ENCODE results near the gene RFNG. TPM values are rescaled to one million over a fixed set of nuclear protein-coding genes. Genes with fewer than 3 reads are reported as not detected.

The RFNG gene
- total and polyA plus RNA-seq, 4 donors: 29.1 to 38.2 (median 36.1) TPM

DNA sequence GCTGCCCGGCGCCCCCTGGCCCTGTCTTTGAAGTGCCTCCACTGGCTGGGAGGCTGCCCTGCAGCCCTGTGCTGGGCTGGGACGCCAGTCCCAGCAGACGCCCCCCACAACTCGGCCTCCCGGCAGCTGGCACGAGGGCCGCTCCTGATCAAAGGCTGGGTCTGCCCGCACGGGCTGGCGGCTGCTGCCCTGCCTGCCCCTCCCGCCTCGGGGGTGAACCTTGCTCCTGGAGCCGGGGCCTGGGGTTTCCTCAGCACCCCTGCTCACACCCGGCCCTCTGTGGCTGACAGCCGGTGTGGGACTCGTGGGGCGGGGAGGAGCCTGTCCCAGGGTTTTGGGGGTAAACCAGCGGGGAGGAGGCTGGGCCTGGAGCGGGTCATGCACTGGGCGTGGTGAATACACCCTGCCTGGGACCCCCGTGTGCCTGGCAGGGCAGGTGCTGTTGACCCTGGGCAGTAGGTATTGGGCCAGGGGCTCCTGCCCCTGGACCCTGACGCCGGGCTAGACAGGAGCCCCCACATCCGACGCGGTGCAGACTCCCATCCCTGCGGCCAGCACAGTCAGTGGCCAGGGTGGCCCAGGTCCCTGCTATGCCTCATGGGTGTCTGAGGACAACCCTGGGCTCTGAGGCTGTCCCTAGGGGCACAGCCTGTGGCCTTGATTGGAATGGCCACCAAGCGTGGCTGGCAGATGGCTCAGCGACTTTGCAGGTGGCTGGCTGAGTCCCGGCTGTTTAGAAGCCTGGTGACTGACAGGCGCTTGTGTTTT is 50.6 kb downstream of the RFNG start:
- DNase-seq (peak in 2 of 3 donors; percentile 56), ATAC-seq (ENCODE audit: insufficient read depth, low FRiP score) (no peak)
- H3K27ac ChIP-seq (ENCODE audit: low read depth in 1 of 2, low read length in 1 of 2): no peak overlapping the region
- WGBS, 2 donors: 85 to 88% methylated on average over 30 to 32 of the region's 32 CpGs
- TF ChIP-seq, protein P1, sequence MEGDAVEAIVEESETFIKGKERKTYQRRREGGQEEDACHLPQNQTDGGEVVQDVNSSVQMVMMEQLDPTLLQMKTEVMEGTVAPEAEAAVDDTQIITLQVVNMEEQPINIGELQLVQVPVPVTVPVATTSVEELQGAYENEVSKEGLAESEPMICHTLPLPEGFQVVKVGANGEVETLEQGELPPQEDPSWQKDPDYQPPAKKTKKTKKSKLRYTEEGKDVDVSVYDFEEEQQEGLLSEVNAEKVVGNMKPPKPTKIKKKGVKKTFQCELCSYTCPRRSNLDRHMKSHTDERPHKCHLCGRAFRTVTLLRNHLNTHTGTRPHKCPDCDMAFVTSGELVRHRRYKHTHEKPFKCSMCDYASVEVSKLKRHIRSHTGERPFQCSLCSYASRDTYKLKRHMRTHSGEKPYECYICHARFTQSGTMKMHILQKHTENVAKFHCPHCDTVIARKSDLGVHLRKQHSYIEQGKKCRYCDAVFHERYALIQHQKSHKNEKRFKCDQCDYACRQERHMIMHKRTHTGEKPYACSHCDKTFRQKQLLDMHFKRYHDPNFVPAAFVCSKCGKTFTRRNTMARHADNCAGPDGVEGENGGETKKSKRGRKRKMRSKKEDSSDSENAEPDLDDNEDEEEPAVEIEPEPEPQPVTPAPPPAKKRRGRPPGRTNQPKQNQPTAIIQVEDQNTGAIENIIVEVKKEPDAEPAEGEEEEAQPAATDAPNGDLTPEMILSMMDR (IDR thresholded peaks at IDR 0.05; ENCODE audit: control extremely low read depth, extremely low read depth): no peak
- H3K4me1 ChIP-seq (ENCODE audit: control insufficient read depth in 5 of 5, insufficient read depth in 5 of 5, low read length in 5 of 5): peaks cover 0 to 34% (median 8%) of the 10 kb centered on the region in 5 donors
- peaks cover 0 to 13% (median 0%) of the 10 kb centered on the region in 4 donors for H3K36me3 ChIP-seq (ENCODE audit: control insufficient read depth in 4 of 4, insufficient read depth in 4 of 4, low read length in 4 of 4)
- H3K9me3 ChIP-seq (ENCODE audit: control insufficient read depth in 4 of 4, insufficient read depth in 3 of 4, low read length in 3 of 4): no peaks in the 10 kb centered on the region
- no peaks in the 10 kb centered on the region for H3K27me3 ChIP-seq (ENCODE audit: control insufficient read depth in 3 of 3, insufficient read depth in 3 of 3, low read length in 2 of 3)
- H3K9ac ChIP-seq (ENCODE audit: insufficient read depth in 1 of 2, low read length in 2 of 2): no peak overlapping the region
- H3K4me3 ChIP-seq: no peak overlapping the region

DNA sequence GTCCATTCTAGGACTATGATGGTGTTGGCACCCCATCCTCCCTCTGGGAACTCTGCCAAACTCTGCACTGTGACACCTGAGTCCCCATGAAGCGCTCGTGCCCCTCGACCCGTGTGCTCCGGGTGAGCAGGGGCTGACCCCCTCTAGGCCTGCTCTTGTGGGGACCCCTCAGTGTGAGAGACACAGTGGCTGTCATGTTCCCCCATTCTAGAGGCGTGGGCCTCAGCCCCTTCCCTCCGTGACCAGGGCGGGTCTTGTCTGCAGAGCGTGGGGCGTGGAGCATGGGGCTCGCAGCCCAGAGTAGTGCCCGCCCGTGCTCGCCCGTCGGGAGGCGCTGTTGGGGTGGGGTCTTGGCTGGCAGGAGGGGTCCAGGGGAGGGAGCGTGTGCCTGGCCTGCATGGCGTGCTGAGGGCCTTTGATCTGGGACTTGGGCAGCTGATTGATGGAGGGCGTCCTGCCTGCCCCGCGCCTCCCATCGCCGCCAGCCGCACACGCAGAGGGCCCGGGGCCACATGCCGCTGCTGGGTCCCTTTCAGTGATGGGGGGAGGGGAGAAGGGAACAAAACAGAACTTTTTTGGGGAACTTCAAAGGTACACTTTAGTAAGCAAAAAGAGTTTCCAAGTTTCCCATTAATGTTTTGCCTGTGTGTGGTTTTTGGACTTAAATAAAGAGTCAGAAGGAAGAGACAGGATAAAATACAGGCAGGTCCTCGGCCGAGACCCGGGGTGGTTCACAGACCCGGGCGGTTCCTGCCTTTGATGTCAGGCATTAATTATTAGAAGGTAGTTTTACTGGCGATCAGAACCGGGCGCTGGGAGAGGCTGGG is 51.4 kb downstream of the RFNG start:
- WGBS, 2 donors: 78 to 90% methylated on average over 36 of the region's 36 CpGs
- H3K27ac ChIP-seq (ENCODE audit: low read depth in 1 of 2, low read length in 1 of 2): peak overlapping the region in 1 of 2 donors; percentile 36
- no peak overlapping the region for H3K4me3 ChIP-seq
- H3K9me3 ChIP-seq (ENCODE audit: control insufficient read depth in 4 of 4, insufficient read depth in 3 of 4, low read length in 3 of 4): no peaks in the 10 kb centered on the region
- H3K36me3 ChIP-seq (ENCODE audit: control insufficient read depth in 4 of 4, insufficient read depth in 4 of 4, low read length in 4 of 4): peaks cover 0 to 17% (median 1%) of the 10 kb centered on the region in 4 donors
- DNase-seq (peak in 2 of 3 donors; percentile 55 to 62), ATAC-seq (ENCODE audit: insufficient read depth, low FRiP score) (no peak)
- H3K4me1 ChIP-seq (ENCODE audit: control insufficient read depth in 5 of 5, insufficient read depth in 5 of 5, low read length in 5 of 5): peaks cover 0 to 37% (median 8%) of the 10 kb centered on the region in 5 donors
- H3K27me3 ChIP-seq (ENCODE audit: control insufficient read depth in 3 of 3, insufficient read depth in 3 of 3, low read length in 2 of 3): no peaks in the 10 kb centered on the region
- no peak overlapping the region for H3K9ac ChIP-seq (ENCODE audit: insufficient read depth in 1 of 2, low read length in 2 of 2)
- TF ChIP-seq, protein P1 (IDR thresholded peaks at IDR 0.05; ENCODE audit: control extremely low read depth, extremely low read depth): no peak

DNA sequence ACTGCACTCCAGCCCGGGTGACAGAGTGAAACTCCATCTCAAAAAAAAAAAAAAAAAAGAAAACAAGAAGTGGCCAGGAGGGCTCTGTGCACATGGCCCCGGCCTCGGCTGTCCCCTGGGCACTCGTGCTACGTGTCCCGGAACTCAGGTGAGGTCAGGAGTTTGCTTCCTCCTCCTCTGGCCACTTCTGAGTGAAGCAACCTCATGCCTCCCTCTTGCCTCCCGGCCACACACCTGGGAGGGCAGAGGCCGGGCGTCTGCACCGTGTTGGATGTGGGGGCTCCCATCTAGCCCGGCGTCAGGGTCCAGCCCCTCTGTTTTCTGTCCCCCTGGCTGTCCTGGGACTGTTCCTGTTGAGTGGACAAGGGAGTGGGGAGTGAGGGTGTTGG is 52.0 kb downstream of the RFNG start:
- TF ChIP-seq, protein P1 (IDR thresholded peaks at IDR 0.05; ENCODE audit: control extremely low read depth, extremely low read depth): no peak
- H3K27me3 ChIP-seq (ENCODE audit: control insufficient read depth in 3 of 3, insufficient read depth in 3 of 3, low read length in 2 of 3): no peaks in the 10 kb centered on the region
- no peak overlapping the region for H3K9ac ChIP-seq (ENCODE audit: insufficient read depth in 1 of 2, low read length in 2 of 2)
- peak overlapping the region in 1 of 2 donors; percentile 36 for H3K27ac ChIP-seq (ENCODE audit: low read depth in 1 of 2, low read length in 1 of 2)
- peak; percentile 59 for ATAC-seq (ENCODE audit: insufficient read depth, low FRiP score)
- no peak for DNase-seq
- peaks cover 0 to 17% (median 1%) of the 10 kb centered on the region in 4 donors for H3K36me3 ChIP-seq (ENCODE audit: control insufficient read depth in 4 of 4, insufficient read depth in 4 of 4, low read length in 4 of 4)
- H3K4me1 ChIP-seq (ENCODE audit: control insufficient read depth in 5 of 5, insufficient read depth in 5 of 5, low read length in 5 of 5): peaks cover 0 to 43% (median 8%) of the 10 kb centered on the region in 5 donors
- no peaks in the 10 kb centered on the region for H3K9me3 ChIP-seq (ENCODE audit: control insufficient read depth in 4 of 4, insufficient read depth in 3 of 4, low read length in 3 of 4)
- H3K4me3 ChIP-seq: no peak overlapping the region
- WGBS, 2 donors: 76 to 82% methylated on average over 11 to 12 of the region's 12 CpGs

Measured in lung (tissue), 12 donors.